Kidney tubule cell (primary cell): ENCODE results near the gene CAMTA1.
A peak's percentile ranks its signal among the peaks of the same experiment; 100 is the strongest.

Experiments used
- DNase-seq: peaks from one replicate; pipeline ENCODE4 v3.0.0-alpha.2; 2018; ENCODE audit warnings: low spot score

Gene CAMTA1

DNA sequence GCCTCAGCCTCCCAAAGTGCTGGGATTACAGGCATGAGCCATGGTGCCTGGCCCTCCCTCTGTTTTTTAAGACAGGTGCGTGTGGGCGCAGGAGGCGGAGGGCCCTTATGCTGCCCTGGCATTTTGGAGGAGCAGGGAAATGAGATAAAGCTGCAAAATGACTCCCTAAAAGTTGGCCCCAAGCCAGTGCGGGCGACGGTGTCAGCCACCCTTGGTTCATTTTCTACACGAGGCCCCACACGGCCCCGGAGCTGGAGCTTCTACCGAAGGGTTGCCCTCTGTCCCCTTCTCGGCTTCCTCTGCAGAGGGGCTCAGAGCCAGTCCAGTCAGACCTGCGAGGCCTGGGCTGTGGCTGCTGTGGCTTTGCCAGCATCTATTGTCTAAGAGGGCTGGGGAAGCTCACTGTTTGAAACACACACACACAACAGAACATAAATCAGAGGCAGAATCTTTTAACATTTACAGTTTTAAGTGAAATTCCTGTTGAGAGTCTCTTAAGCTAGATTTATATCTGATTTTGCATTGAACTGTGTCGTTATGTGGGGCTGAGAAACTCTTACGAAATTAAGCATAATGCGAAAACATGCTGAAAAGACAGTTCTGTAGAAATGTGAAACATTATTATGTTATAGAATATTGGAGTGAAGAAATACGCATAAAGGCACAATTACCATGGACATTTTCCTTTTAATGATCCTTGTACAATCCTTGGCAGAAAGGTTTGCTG, 255.9 kb downstream of the CAMTA1 start:
- DNase-seq = no peak

DNA sequence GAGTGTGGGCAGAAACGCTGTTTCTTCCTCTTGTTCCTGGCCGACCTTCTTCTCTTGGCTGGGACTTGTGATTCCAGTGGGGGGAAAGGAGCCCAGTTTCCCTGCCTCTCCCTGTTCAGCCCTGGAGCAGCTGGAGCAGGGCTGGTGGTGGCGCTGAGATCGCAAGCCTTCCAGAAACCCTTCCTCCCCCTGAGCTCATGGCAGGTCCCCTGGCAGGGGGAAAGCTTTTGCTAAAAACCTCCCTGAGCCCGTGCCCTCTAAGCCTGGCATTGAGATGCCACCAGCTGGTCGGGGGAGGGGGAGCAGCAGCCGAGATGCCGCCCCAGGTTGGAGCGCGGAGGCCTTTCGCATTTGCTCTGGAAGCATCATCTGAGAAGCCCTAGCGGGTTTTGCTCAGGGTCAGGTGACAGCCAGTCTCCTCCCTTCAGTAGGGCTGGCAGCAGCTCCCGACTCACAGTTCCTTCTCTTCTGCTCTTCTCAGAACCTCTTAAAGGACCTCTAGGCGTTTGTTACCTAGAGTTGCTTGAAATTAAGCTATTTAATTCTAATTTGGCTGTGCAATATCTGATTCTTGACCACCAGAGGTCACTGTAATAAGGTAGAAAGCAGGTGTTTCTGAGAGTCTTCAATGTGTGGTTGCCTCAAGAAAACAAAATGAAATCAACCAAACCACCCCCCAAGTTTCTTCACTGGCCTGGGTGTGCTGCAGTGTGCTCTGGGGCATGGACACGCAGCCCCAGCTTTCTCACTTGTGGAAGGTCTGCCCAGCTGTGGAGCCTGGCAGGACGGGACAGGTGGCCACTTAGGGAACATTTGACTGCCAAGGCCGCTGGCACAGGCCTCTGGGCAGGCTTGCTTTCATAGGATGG, 257.3 kb downstream of the CAMTA1 start:
- DNase-seq = peak; percentile 56

DNA sequence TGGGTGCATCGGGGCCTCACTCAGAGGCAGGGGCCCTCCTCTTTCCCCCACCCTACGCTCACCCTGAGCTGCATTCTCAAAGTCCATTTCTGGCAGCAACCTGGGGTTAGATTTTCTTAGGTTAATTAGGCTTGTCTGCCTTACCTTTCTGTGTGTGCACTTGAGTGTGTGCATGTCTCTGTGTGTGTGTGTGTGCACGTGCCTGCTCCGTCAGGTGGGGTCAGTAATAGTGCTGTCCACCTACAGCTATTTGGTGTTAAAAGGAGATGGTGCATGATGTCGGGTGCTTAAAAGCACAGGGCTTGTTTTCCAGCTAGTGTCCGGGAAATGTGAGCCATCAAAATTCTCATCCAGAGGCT, 257.9 kb downstream of the CAMTA1 start:
- no peak for DNase-seq

DNA sequence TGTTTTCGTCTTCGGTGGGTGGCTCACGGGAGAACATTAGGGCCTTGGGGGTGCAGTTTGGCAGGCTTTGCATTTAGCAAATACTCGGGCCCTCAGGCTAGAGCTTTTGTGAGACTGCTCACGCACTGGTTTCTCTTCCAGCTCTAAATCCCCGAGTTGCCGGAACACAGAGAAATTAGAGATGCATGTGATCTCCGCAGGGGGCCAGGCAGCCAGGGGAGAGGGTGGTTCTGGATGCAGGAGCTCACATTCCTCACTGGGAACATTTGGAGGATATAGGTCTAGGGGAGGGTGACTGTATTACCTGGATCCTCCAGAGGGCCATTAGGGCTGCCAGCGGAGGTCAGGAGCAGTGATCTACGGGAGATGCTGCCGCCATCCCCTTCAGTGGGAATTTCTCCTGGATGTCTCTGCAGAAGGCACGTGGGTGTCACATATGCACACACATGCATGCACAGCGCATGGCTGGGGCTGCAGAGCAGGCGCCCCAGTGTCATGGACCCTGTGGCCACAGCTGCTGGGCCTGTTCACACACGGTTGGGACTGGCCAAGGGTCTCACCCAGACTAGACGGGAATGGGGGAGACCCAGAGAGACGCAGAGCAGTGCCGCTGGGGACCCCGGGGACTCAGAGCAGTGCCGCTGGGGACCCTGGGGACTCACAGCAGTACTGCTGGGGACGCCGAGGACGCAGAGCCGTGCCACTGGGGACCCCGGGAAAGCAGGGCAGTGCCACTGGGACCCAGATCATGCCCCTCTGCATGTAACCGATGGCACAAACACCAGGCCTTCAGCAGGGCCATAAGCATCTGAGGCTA, 258.7 kb downstream of the CAMTA1 start:
- DNase-seq = no peak

GRCh38 chr1:7045897-7046296, 260.6 kb downstream of the CAMTA1 start:
- DNase-seq = no peak

- DNase-seq = peak; percentile 91
These were observed 261.1 kb downstream of the CAMTA1 start for GRCh38 chr1:7046314-7046713.

DNA sequence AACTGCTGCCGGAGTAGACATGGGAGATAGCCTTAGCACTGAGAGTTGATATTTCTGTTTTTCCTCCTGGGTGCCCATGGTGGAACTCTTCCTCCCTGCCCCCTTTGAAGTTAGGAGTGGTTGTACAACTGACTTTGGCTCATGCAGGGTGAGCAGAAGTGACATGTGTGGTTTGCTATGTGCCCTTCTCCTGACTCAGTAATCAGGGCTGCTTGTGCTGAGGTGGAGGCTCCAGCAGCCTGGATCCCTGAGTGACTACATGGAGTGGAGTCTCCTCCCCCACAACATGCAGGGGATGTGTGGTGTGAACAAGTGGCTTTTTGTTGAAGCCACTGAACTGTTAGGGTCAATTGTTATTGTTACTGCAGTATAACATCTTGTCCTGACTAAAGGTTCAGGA, 261.6 kb downstream of the CAMTA1 start:
- DNase-seq = peak; percentile 73

DNA sequence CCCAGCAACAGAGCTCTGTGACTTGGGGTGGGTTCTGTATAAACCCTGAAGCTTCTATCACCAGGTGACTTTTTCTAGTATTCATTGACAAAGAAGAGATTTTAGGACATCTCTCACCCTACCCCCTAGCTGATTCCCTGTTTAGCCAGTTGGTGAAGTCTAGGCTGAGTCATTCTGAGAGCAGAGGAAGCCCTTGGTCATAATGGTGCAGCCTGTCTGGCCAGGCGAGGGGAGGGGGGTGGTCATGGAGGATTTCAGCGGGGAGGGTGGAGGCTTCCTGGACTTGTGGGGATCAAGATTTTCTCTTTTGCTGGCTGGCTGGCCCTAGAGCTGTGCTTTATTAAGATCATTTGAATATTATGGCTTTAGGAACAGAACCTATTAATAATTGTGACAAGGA, 262.6 kb downstream of the CAMTA1 start:
- DNase-seq = peak; percentile 20

DNA sequence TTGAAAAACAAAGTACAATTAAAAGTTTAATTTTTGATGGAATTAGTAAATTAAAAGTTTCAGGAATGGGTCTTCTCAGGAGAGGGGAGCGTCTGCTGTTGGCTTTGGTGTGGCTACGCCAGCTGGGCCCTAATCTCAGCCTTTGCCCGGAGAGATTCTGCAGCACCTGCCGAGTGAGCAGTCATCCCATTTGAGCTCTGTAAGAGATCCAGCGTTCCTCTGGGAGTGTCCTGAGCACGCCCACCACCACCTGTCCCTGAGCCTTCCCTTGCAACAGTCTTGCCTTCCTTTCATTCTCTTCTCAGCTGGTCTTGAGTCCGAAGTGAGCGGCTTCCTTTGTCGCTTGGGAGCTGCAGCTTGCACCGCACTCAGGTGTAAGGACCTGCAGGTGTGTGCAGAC, 263.1 kb downstream of the CAMTA1 start:
- no peak for DNase-seq

- no peak for DNase-seq
These were observed 264.8 kb downstream of the CAMTA1 start for GRCh38 chr1:7049913-7050625.

DNA sequence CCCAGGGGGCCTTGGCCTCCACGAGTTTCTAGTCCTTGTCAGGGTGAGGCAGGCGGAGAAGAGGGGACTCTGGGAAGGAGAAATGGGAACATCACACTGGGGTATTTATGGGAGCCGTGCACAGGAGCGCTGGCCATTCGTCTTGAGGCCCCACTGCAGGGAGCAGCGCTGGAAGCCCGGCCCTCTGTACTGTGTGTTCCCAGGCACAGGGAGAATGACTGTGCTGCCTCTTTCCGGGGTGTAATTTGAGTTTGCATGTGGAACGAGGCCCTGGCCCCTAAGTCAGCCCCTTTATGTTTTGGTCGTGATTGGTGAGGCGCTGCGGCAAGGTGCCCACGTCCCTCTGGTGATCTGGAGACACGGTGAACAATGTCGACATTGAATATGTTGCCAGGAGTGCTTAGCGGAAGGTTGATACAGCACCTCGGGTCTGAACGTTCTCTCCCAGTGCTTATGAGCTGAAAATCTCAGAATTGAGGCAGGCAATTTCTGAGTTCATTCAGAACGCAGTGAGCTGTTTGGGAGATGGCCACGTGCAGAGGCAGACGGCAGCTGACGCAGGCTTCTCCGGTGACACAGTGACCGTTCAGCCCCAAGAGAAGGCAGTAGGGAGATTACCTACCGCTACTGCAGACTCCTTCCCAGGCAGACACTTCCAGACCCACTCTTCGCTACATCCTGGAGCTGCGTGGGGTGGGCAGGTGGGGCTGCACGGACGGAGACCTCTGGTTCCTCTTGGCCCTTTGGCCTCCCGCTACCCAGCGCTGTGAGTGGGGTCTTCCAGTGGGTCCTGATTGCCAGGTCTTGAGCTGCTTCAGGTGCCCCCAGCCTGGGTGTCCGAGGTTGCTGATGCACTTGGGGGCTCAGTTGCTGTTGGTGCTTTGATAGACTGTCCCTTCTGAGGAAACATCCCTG, 265.8 kb downstream of the CAMTA1 start:
- DNase-seq = no peak

DNA sequence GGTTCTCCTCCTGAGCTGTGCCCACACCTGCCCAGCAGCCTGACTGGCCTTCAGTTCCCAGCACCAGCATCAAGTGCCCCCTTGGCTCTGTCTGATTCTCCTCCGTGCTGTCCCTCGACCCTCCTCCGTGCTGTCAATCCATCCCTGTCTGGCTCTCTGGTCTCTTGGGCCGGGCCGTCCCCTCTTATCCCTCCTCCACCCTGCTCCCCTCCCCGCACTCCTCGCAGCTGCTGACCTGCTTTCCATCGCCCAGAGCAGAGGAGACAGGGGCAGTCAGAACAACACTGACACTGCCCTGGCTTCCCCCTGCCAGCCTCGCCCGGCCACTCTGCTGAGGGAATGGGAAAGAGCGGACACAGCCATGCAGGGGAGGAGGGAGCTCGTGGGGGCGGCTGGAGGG, 267.4 kb downstream of the CAMTA1 start:
- no peak for DNase-seq

- no peak for DNase-seq
These were observed 275.5 kb downstream of the CAMTA1 start for GRCh38 chr1:7060745-7061144.

DNA sequence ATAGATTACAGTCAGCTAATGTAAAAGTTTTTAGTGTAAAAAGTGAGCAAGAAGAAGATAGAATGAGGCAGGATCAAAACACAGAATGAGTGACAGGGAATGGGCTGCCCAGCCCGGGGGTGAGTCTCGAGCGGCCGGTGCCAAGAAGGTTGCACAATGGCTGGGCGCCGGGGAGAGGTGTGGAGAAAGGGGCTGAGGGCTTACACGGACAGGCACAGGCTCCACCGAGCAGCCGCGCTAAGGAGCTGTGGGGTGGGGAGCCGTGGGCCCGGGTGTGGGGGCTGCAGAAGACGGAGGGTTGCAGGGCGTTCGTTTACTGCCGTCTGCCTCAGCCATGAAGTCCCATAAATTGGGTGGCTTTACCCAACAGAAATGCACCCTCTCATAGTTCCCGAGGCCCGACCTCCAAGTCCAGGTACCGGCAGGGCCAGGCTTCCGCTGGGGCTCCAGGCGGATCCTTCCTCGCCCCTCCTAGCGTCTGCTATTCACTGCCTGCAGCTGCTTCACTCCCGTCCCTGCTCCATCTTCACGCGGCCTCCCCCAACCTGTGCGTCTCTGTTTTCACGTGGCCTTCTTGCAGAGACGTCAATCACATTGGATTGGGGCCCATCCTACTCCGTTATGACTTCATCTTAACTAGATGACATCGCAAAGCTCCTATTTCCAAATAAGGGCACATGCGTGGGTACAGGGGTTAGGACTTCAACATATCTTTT, 277.2 kb downstream of the CAMTA1 start:
- DNase-seq = no peak

DNA sequence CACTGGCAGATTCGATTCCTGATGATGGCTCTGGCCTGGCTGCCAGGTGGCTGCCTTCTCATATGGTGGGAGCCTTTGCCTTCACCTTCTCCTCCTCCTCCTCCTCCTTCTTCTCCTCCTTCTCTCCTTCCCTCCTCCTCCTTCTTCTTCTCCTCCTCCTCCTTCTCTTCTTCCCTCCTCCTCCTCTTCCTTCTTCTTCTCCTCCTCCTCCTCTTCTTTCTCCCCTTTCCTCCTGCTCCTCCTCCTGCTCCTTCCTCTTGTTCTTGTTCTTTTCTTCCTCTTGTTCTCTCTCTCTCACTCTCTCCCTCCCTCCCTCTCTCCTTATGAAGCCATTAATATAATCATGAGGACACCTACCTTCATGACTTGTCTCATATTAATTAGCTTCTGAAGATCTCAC, 278.7 kb downstream of the CAMTA1 start:
- DNase-seq = no peak

DNA sequence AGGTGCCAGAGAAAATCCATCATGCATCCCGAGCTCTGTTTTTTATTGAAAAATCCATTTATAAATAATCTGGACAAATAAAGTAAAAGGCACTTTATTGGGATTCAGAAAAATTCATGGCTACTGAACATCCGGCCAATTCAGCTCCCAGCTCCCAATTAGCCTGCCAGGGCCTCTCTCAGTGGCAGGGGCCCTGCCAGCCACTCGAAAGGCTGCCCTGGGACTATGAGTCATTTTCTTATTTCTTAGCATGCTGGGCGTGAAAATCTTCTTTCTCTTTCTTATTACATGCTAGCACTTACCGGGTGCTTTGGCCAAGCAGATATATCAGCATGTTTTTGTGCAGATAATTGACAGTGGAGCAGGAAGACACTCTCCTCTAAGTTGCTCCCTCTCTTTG, 283.3 kb downstream of the CAMTA1 start:
- no peak for DNase-seq

GRCh38 chr1:7069931-7070330, 284.7 kb downstream of the CAMTA1 start:
- peak; percentile 26 for DNase-seq

DNA sequence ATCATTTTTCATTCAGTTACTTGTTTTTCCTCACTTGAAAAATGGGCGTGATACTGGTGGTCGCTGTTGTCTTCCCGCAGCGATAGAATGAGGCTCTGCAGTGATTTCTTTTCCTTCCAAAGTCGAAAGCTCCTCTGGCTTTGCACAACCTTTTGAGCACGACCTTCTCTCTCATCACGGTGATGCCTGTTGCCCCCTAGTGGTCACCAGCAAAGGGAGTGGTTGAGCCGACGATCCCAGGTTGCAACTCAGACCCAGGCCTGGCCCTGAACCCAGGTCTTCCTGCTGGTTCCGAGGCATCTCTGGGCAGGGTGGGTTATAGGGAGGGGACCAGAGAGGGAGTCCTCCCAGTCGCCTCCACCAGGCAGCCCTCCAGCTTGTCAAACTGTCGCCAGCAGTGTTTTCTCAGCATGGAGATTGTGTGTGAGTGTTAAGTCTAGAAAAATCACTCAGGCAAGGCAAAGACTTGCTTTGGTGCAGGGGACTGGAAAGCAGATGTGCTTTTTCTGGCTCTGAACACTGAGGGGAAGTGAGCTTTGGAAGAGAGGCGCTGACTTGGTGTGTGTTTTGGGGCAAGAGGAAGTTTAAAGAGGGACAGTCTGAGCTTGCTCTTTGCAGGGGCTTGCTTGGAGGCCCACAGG, 285.3 kb downstream of the CAMTA1 start:
- DNase-seq = peak; percentile 67

DNA sequence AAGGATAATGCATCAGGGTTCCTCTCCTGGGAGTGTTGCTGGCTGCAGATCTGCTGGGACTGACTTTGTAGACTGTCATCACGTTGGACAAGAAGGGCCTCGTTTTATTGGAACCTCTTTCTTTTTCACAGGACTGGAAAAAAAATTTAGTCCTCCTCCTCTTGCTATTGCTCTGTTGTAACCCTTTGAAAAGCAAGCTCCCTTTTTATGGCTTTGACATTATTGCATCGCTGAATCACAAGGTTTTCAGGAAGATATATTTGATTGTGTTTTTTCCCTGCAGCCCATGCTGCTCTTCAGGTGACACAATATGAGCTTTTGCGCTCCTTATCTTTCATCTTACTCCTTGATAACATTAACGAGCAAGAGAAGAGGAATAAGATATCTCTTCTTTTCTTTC, 290.9 kb downstream of the CAMTA1 start:
- no peak for DNase-seq

GRCh38 chr1:7076572-7076971, 291.3 kb downstream of the CAMTA1 start:
- DNase-seq = no peak
